ENCODE measurements around the gene MBNL1.

- TF ChIP-seq CTCF (IDR thresholded peaks at IDR 0.05) (no peak), POLR2A (IDR thresholded peaks at IDR 0.05) (no peak)
Observed at GRCh38 chr3:152389316-152389934, 120.7 kb downstream of the MBNL1 start.
